Activated CD8-positive, alpha-beta memory T cell treated with anti-CD3 and anti-CD28 coated beads for 48 hours (primary cell): ENCODE measurements around the gene SRSF8.
A peak's percentile ranks its signal among the peaks of the same experiment; 100 is the strongest.

Source experiments
- DNase-seq, 3 experiments: peaks; one replicate each; pipeline ENCODE4 v3.0.0-alpha.2; 2020; ENCODE audit warnings: low read depth in 2 of 3, low spot score in 2 of 3

SRSF8 gene

GRCh38 chr11:95068549-95068948 lies 1.8 kb downstream of the SRSF8 start:
- DNase-seq: no peak

DNA sequence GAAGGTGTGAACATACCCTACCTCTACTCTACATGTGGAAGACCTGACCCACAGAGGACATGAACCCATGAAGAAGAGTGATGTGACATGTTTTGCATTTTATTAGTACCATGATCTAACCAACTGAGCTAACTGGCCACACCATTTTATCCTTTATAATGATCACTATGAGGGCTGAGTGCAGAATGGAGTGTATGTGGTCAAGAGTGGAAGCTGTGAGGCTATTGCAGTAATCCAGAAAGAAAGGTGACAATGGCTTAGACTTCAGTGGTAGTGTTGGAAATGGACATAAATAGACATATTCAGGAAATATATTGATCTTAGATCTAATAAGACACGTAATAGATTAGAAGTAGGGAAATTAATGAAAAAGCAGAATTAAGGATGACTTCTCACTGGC lies 3.8 kb downstream of the SRSF8 start:
- no peak for DNase-seq

GRCh38 chr11:95072948-95073347 lies 6.2 kb downstream of the SRSF8 start:
- DNase-seq: no peak

DNA sequence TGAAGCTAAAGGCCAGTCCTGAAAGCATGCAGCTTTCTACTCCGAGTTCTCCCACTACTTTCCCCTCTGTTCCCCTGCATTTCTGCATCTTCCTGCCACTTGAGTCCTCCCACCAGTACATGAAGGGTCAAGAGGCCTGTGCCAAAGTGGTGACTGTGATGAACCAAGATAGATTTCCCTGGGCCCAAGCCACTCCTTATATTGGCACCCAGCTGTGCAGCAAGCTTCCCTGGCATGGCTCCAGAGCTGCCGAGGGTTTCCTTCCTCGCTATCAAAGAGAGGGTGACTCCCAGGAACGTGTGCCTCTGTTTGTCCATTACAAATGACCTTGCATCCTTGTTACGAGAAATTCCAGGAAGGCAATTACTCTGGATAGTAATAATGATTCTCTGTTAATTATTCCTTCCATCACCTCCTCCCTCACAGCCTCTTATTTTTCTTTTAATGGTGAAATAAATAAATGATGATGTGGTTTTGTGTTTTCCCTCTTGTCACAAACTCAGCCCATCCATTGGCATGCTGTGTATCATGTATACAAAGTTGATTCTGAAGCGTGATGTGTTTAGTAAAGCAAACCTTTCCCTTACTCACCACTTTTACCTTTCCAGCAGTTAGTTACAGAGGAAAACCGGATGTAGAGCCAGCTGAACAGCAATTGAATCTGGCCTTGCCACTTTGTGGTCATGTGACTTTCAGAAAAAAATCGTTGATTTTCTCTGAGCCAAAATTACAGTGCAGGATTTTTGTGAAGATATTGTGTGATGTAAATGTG lies 8.3 kb downstream of the SRSF8 start:
- no peak for DNase-seq

DNA sequence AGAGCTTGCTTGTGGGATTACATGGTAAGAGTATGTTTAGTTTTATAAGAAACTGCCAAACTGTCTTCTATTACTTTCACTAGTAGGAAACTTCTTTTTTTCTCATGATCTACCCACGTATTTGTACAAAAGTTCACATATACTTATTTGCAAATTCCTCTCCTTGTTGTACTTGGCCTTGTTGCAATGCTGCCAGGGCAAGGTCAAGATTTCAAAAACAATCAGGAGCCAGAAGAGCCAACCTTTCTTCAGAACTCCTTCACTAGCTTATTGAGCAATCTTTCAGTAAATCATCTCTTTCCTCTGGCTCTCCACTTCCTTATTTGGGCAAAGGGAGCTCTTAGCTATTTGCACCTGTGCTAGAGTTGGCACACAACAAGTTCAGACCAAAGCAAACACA lies 9.7 kb downstream of the SRSF8 start:
- no peak for DNase-seq

GRCh38 chr11:95076981-95077380 lies 10.3 kb downstream of the SRSF8 start:
- no peak for DNase-seq

DNA sequence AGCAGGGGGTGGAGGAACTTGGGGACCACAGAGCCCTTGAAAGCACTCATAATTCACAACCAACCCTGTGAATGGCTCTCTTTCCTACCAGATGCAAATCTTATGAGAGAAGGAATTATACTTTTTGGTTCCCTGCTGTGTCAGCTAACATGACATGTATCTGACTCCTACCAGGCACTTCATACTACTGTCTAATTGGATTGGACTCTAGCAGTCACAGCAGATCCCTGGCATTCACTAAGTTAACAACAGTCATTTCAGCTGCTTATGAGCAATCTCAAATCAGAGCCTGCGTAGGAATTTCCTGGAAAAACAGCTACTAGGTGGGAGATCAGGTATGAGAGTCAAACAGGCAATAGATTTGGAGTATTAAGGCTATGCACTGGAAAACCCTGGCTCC lies 11.8 kb downstream of the SRSF8 start:
- DNase-seq: no peak

DNA sequence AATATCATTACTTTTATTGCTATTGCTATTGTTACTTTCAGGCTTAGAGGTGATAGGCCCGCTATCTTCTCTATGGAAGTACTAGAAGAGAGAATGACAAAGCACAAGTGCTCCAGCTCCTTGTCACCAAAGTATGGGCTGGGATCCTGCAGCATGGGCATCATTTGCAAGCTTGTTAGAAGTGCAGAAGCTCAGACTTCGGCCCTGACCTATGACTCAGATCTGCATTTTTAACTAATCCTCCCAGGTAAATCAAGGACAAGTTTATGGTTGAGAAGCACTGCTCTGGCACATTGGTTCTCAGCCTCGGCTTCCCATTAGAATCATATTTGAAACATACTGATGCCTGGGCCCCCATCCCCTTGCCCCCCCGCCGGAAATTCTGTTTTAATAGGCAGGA lies 14.3 kb downstream of the SRSF8 start:
- DNase-seq: no peak

GRCh38 chr11:95081412-95081811 lies 14.7 kb downstream of the SRSF8 start:
- no peak for DNase-seq

DNA sequence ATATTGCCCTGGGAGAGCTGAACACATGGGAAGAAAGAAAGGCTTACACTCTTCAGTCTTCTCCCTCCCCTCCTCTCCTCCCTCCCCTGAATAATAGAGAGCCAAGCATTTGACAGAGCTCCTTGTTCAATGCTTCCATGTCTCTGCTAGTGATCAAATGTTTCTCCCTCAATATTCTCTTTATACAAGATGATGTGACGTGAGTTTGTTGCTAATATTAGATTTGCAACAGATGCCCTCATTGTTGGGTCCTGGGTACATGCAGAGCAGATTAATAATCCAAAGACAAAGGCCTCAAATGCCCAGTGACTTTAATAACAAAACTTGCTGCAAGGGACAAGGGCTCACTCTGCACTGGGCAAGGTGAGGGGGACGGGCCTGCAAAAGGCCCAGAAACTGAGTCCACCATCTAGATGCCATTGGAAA lies 15.9 kb downstream of the SRSF8 start:
- no peak for DNase-seq

DNA sequence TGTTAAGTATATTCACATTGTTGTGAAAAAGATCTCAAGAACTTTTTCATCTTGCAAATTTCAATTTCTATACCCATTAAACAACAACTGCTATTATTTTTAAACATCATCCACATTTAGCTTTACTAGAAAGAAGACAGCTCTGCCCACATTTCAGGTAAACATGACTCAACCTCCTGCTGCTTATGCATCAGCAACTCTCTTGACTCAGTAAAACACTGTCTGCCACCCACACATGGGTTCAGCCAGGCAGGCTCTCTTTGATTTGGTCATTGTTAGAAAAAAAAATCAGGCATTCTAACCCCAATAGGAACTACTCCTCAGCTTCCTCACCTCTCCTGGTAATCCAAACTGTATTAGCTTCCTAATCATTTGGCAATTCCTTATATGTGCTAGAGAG lies 17.8 kb downstream of the SRSF8 start:
- DNase-seq: no peak

DNA sequence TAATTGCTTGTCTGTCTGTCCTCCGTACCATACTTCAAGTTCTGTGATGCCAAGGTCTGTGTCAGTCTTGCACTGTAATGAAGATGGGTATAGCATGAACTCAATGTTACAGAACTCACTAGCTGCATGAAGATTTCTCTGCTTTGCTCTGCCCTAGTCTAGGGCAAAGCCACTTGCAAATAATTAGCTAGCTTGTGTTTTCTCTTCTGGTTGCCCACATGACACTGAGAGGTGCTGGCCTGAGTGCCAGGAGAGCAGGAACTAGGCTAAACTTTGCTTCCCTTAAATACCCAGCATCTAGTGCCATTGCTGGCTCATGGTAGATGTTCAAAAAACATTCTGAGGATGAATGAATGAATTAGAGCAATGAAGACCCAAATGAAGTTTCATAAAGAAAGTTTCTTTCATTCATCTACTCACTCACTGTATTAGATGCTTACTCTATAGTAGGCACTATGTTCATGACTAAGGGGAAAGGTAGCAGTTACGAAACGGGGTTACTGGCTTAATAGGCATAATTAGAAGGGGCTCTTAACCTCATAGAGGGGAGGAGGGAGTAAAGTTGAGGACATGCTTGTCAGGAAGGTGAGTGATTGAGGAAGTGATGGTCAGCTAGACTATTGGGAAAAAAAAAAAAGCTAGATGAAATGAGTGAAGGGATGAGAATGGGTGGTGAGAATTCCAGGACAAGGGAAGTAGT lies 18.5 kb downstream of the SRSF8 start:
- DNase-seq: no peak

- no peak for DNase-seq
Observed at GRCh38 chr11:95086151-95086550, 19.4 kb downstream of the SRSF8 start.

- no peak for DNase-seq
Observed at GRCh38 chr11:95086836-95087570, 20.3 kb downstream of the SRSF8 start.

- no peak for DNase-seq
Observed at GRCh38 chr11:95088946-95089619, 22.4 kb downstream of the SRSF8 start.

DNA sequence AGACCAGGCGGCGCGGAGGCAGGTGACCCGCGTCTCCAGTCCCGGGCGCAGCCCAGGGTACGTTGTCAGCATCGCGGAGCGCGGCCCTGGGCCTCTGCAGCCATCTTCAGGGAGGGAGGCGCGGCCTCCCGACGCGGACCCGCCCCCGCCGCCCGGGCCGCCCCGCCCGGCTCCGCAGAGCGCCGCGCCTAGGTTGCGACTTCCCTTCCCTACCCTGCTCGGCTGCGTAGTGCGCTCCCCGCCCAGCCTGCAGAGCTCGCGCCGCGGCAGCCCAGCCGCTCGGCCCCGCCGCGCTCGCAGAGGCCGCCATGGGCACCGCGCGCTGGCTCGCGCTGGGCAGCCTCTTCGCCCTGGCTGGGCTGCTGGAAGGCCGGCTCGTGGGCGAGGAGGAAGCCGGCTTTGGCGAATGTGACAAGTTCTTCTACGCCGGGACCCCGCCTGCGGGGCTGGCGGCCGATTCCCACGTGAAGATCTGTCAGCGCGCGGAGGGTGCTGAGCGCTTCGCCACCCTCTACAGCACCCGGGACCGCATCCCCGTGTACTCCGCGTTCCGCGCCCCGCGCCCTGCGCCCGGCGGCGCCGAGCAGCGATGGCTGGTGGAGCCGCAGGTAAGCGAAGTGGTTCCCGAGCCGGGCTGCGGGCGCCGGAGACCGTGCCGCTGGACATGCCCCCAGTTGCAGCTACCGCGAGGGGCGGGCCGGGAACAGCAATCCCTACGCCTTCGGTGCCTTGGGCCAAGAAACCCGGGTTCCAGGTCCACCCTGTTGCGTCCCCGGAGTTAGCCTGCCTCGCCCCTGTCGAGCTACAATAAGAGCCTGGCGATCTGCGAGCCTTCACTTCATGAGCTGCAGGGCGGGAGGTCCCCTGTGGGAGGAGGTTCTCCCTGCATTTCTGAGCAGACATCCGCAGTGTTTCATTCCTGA lies 23.2 kb downstream of the SRSF8 start, which contains the start of gene ENDOD1:
Gene ENDOD1, plus strand, starts transcription at position 227 of the 923 bp plus-strand sequence. Its CDS starts 82 bp downstream, at position 309.
- DNase-seq: peak; percentile 59 to 71 (median 61)

DNA sequence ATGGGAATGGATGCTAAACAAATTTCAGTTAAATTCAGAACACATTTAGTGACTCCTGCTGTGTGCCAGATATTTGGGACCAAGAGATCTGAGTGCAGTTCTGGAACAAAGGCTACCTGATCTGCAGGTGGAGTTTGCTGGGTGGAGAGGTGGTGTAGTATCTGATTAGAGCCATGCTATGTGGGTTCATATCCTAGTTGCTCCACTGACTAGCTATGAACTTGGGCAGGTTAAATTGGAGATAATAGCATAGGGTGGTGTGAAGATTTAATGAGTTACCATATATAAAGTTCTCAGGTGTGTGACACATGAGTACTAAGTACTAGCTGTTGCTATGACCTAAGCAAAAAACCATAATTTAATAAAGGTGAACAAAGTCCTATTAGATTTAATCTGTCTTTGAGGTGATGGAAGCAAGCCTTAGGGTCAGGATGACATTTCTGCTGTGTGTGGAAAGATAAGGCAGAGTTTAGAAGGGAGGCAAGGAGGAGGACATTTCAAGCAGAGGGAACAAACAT lies 25.0 kb downstream of the SRSF8 start:
- DNase-seq: no peak

DNA sequence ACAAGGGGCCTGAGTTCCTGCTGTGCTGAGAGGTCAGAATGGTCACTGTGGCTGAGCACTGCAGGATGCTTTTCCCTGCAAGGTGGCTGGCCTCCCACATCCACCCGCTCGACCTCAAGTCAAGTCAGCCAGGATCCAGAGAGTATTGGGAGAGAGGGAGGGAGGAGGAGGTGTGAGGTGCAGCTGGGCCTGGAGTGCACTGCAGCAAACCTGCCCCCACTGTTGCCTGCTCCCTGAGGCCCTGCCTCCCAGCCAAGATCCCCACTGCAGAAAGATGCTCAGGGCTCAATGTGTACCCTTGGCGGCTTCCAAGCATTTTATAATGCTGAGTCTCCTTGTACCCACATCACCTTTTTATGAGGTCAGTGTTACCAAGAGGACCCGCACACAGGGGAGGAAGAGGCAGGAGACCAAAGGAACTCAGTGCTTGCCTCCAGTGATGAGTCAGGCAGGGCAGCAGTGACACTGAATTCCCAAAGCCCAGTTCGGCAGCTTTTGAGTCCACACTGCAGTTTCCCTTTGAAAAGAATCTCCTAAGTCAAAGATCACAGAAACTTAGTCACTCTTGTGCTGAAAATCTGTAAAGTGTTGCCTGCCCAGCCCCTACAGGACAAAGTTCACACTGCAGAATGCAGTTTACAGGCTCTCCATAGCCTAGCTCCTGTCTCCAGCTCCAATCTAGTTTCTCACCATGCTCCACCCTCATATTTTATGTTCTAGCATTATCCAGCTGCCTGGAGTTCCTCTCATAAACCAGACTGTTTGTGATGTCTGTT lies 26.0 kb downstream of the SRSF8 start:
- no peak for DNase-seq

- no peak for DNase-seq
Observed at GRCh38 chr11:95093548-95093947, 26.8 kb downstream of the SRSF8 start.
